Measurements from ENCODE around the gene TADA3.
"Not testable (repeated sequence)": the region's sequence is repeated elsewhere in the genome, so short reads cannot be mapped to it uniquely, and the experiment has no call there.

TADA3 gene

DNA sequence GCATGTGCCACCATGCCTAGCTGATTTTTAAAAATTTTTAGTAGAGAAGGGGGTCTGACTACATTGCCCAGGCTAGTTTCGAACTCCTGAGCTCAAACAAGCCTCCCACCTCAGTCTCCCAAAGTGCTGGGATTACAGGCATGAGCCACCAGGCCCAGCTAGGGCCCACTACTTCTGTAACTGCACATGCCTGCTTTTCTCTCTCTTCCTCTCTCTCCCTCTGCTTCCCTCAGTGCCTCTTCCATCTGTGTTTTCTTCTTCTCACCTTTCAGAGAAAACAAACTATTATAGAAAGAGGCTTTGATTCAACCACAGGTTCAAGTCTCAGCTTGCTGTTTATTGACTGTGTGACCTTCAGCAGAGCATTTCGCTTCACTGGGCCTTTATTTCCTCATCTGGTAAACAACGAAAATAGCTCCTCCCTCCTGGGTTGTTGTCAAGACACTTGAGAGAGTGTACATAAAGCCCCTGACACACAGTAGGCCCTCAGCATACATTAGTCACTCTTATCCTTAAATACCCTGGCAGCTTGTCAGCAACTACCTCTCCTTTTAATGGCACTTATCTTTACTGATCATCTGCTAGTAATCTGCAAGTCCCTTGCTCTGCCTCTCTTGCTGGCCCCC is 10.2 kb downstream of the TADA3 start:
- DNase-seq: no peak

DNA sequence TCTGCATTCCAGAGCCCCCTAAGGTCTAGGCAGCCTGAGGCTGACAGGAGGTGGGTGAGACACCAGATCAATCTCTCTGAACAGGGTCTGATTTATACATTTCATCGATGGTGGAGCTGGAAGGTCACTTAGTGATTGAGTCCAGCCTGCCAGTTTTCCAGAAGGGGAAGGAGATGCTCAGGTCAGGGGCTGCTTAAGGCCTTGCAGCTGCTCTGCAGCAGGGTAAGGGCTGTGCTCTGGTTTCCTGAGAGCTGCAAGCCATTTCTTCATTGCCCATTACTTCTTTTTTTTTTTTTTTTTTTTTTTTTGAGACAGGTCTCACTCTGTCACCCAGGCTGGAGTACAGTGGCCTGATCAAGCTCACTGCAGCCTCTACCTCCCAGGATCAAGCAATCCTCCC is 10.7 kb downstream of the TADA3 start:
- DNase-seq: no peak

DNA sequence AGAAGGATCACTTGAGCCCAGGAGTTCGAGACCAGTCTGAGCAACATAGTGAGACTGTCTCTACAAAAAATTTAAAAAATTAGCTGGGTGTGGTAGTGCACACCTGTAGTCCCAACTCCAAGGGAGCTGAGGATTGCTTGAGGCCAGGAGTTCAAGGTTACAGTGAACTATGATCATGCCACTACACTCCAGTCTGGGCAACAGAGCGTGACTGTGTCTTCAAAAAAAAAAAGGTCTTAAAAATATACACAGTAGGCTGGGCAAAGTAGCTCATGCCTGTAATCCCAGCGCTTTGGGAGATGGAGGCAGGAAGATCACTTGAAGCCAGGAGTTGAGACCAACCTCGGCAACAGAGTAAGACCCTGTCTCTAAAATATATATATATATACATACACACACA is 11.4 kb downstream of the TADA3 start:
- DNase-seq: no peak

DNA sequence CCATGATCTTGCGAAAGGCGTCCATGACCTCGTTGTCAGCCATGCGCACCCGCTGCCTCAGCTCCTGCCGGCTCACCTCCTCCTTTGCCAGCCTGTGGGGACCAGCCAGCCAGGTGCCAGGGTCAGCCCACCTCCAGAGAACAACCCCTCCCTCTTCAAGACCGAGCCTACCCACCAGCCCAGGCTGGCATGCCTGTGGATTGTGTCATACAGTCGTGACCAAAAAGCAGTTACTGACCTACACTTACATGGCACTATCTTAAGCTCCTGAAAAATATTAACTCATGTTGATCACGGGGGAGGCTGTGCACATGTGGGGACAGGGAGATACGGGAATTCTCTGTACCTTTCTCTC is 11.8 kb downstream of the TADA3 start:
- no peak for DNase-seq

DNA sequence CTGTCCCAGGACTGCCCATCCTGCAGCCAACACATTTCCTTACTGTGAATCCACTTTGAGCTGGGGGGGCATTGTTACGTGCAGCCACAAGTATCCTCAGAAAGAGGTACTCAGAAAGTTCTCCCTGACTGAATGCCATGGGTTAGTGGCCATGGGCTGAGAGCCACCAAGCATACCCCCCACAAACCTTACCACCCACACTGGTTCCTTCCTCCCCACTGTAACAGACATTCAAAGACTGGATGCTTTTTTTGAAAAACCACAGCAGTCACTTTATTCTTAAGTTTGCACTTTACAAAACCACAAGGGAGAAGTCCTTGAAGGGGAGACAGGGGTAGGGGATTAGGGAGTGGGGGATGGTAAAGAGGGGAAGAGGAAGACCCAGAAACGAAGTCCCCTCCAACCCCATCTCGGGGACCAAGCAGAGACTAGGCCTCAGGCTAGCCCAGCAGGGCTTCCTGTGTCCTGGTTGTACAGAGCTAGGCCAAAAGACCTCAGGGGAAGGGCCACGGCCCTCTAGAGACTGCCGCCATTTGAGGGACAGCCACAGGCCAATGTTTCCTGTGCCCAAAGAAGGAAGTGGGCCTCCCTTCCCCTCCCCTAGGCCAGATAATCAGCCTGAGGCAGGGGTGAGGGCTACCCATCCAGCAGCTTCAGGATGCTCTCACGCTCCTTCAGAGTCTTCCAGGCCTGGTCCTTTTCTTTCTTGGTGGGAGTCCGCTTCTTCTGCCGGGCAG is 12.4 kb downstream of the TADA3 start:
- no peak for DNase-seq

DNA sequence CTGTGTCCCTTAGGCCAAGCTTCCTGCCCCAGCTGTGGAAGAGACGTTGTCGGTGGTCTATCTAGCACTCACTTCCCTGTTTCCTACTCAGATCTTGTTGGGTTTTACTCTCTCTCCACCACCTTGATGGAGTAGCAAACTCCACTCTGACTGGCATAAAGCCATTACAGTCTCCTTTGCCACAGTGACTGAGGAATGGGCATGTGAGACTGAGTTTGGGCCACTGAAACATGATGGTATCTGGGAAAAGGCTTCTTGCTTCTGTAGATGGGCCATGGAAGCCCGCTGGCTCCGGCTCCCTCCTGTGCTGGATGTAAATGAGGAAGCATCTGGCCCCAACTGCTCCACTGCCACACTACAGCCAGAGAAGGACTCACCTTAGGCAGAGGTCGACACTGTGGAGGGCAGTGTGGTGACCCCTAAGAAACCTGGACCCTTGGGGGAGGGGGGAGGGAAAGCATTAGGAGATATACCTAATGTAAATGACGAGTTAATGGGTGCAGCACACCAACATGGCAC is 13.1 kb downstream of the TADA3 start:
- no peak for DNase-seq

DNA sequence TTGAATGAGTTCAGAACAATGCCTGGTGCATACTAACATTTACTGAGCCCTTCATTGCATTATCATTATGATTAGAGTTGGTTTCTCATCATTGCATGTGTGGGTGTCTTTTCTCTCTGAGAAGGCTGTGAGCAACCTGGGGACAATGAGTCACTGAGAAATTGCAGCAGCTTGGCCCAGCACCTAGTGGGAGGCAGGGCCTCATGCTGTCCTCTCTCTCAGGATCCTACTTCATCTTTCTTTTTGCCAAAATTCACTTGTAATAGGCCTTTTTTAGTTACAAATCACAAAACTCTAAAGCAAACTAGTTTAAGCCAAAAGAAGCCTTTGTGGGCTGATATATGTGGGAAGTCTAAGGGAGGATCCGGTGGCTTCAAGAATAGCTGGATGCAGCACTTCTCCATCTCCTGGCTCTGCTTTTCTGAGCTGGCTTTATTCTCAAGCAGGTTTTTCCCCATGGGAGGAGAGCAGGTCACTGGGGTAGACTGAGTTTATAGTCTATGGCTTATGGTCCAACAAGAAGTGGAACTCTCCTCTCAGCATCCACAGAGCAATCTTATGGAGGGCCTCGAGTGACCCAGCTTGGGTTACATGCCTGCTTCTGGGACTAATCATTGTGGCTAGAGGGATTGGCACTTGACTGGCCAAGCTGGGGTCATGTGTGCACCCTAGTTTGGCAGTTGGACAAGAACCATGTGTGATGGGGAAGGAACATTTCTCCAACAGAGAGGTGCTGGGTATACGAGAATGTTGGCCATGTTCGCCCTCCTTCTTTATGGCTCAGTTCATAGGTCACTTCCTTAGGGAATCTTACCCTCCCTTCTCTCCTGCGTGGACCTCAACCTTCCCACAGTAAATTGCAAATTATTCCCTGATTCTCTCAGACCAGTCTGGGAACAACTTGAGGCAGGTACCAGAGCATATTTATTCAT is 13.9 kb downstream of the TADA3 start:
- DNase-seq: no peak

DNA sequence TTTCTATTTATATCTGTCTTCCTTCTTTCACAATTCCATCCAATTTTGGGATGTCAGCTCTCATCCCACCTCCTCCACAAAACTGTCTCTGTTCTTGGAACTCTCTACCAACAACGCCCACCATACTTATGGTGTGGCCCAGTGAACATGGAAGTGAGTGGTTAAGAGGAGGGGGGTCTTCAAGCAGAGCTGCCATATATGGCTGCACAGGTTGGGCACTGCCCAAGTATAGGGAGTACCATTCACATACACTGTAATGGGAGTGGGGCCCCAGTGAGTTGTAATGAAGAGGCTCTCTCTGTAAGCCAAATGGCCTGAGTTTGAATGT is 14.6 kb downstream of the TADA3 start:
- DNase-seq: no peak

DNA sequence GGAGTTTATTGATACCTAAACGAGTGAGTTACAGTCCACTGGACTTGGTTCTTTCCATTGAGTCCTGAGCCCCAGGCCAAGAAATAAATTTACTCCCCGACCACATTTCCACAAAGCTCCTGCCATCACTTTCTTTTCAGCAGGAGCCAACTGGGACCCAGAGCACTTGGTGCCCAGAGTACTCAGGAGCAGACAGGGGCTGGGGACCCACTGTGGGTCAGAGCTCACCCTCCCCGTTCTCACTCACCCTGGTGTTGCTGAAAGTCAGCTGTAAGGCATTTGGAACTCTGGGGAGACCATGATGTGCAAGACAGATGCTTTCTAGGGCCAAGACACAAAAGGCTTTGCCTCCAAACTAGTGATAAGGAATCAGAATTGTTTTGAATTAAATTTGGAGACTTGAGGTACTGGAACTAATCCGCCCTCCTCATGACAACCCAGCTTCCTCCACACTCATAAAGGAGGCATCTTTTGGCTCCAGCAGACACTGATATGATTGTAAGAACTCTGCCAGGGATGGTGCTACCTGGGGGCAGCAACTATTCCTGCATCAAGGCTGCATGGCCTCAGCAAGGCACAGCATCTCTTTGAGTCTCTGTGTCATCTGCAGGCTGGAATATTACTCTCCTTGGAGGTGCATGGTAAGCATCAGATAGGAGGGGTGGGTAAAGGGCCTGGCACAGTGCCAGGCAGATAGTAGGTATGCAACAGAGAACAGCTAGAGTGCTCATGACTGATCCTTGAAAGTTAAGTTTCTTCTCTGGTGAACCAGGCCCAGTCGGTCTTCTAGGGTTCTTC is 15.2 kb downstream of the TADA3 start:
- no peak for DNase-seq

DNA sequence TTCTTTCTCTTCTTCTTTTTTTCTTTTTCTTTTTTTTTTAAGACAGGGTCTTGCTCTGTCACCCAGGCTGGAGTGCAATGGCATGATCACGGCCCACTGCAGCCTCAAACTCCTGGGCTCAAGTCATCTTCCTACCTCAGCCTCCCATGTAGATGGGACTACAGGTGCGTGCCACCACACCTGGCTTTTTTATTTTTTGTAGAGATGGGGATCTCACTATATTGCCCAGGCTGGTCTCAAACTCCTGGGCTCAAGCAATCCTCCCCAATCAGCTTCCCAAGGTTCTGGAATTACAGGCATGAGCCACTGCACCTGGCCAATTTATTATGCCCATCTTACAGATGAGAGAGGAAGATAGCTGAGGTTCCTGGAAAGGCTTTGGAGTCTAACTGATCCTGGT is 21.3 kb downstream of the TADA3 start:
- not testable (repeated sequence) for DNase-seq

DNA sequence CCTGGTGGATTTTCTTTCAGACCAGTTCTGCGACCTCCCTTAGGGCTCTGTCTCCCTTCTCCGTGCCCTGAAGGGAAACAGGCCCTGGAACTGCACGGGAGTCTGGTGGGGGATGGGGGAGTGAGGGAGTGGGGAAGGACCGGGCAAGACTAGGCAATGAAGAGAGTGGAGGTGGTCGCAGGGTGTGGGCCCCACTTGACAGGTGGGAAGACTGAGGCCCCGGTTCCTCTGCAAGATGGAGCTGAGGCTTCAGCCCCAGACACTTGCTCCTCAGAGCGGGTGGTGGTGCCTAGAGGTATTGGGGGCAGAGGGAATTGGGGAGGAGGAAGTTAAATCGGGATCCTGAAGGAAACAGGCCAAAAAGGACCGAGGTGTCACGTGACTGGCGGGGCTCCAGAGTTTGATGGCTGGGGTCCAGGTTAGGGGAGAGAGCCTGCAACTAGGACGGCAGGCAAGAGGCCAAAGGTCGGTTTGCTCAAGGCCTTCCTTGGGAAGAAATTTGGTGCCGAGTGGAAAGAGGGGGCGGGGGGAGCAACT is 21.9 kb downstream of the TADA3 start:
- no peak for DNase-seq

DNA sequence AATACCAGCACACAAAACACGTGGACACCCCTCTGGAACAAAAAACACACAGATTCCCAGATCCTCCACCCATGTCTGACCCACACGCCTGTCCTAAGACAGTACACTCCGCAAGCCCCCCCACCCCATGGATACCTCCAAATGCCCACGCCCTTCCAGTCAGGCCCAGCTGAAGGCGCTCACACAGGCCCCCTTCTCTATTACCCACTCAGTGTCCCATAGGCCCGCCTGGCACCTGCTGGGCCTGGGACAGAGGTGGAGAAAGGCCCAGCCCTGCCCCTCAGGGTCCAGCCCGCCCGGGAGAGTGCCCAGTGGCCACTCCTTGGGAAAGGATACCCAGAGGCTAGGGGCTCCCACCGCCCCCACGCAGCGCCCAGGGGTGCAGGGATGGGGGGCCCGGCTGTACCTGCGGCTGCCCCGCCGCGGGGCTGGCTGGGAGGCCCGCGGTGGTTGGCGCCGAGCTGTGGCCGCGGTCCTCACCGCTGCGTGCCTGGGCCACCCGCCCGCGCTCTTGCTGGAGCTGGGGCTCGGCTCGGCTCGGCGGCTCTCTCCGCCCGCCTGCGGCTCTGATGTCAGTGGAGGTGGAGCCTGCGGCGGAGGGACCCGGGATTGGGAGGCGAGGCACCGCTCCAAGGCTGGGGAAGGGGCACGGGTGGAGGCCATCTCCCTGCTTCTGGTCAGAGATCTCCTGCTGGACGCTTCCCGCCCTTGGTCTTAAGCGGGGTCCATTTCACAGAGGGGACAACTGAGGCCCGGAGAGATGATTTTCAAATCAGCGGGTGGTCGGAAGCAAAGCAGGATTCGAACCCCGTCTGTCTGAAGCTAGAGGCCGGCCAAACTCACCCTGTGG is 22.6 kb downstream of the TADA3 start, which contains the start of gene CAMK1:
Gene CAMK1, minus strand, starts transcription at position 522 of the 850 bp plus-strand sequence. CDS start 2,198 bp downstream, outside the sequence.
- no peak for DNase-seq

DNA sequence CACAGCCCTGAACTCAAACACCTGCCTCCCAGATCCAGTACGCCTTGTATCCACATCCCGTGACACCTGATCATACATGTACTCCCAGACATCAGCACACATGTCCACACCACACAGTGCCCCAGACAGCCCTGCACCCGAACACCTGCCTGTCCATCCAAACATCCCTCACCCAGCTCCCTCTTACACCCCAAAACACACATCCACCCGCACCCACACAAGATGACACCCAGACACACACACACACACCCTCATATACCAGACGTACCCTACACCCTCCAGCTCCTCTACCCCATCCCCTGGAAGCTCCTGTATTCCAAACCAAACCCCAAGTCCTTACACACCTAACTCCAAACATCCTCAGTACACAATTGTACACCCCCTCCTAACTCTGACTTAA is 23.3 kb downstream of the TADA3 start:
- DNase-seq: no peak

DNA sequence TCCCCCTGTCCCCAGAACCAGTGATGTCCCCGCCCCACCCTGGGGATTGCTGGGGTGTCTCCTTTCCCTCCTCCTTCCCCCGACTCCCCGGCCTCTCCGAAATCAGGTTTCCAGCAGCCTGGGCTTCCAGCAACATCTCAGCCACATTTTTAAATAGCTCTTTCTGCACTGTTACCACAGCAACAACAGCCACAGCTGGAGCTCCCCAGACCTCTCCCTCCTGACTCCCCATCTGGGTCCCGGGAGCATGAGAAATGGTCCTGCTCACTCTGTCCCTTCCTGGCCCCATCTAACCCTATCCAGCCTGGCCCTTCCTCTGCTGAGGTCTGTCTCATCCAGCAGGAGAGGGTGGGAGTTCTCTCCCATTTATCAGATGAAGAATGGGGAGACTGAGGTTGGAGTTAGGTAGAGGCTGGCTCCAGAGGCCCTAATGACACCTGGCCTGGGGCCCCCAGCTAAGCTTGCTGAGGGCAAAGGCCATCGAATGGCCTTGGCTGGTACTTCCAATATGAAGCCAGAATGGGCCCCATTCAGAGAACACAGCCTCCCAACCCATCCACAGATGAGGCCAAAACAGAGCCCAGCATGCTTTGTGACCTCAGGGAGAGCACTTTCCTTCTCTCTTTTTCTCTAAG is 24.0 kb downstream of the TADA3 start:
- DNase-seq: no peak

DNA sequence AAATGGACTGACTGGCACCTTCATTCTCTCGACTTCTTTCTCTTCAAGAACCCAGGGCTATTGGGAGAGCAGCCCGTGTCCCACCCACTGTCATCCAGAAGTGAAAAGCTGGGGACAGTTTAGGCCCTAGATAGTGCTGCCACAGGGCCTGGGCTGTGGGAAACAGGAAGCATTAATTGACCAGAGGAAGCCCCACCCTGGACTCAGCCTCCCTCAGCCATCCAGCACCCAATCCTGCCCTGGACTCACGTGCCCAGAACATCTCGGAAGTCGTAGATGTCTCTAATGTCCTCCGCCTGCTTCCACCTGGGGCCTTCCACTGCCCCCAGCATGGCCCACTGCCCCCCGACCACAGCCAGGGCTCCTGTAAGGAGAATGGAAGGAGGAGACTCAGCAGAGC is 24.9 kb downstream of the TADA3 start:
- no peak for DNase-seq

DNA sequence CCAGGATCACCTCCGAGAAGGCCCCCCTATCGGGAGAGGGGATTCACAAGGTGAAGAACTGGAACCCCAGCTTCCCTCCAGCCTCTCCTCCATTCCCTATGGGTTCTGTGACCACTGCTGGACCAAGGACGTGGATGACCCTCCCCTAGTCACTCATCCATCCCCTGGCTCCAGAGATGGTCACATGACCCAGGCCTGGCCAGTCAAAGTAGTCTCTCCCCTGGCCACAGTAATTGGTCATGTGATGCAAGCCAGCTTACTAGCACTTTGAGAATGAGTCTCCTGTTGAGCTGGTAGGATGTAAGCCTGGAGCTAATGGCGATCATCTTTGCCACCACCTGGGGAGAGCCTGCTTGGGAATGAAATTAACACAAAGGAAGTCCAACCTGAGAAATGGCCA is 26.4 kb downstream of the TADA3 start:
- DNase-seq: no peak

DNA sequence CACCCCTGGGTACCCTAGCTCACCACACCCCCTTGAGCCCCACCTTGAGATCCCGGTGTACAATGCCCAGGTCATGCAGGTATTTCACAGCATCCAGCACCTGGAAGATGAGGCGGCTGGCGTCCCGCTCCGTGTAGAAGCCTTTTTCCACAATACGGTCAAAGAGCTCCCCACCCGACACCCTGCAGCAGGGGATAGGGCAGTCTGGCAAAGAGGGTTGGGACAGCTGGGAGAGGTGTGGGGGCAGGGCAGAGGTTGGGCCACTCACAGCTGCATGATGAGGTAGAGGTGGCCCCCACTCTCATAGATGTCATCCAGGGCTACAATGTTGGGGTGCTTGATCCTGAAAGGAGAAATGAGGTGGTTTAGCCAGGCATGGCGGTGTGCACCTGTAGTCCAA is 29.4 kb downstream of the TADA3 start:
- no peak for DNase-seq

DNA sequence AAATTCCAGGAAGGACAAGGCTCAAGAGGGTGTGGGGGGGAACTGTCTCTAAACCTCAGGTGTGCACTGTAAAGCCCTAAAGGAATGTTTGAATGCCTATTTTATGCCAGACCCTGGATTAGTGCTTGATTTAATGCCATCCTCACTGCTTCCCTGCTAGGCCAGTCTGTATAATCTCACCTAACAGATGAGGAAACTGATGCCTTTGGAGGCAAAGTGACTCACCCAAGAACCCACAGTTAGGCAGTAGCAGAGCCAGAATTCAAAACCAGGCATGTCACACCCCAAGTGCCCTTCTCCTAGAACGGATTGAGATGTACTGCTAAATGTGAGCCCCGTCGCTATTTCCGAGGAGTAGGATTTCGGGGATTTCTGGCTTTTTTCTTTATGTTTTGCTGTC is 30.4 kb downstream of the TADA3 start:
- no peak for DNase-seq

DNA sequence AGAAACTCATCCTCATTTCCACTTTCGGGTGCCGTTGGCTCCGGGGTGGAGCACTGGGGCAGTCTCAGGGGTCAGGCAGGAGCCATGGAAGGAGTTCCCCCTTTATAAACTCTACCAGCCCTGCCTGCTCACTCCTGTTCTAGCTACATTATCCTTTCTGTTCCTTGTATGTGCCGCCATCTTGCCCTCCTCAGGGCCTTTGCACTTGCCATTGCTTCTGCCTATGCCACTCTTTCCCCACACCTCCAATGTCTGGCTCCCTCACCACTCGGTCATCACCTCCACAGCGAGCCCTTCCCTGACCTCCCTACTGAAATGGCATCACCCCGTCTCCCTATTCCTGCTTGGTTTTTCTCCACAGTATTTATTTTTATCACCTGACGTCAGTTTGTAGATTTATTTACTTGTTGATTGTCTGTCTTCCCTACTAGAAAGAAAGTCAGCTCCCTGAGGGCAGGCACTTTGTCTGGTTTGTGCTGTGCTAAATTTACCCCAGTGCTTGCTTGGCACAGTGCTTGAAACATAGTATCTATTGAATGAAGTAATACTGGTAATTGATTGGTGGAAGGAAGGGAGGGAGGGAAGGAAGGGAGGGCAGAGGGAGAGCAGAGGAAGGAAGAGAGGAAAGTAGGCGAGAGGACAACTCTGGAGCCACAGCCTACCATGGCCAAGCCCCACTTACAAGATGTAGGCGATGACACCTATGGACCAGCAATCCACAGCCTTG is 31.3 kb downstream of the TADA3 start:
- no peak for DNase-seq

DNA sequence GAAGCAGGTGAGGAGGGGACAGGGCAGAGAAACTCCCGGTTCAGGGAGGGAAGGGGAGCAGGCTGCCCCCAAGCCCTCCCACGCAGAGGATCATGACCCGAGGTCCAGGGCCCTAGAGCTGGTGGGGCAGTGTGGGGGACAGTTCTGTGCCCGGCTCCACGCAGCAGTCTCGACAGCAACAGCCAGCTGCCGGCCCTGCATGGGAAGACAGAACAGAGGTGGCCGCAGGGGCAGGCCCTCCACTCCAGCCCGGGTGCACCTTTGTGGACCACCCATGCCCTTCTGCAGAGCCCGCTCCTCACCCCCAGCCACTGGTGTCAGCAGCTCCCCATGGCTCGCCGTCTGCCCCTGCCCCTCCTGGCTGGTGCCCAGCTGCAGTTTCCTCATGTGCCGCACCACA is 34.8 kb downstream of the TADA3 start:
- no peak for DNase-seq
